ENCODE results near the gene MYO18A.

GRCh38 chr17:29111816-29112499 lies 68.2 kb downstream of the MYO18A start:
- TF ChIP-seq ZNF274 (IDR thresholded peaks at IDR 0.05; ENCODE audit: low read depth, low read length) (no peak), SUZ12 (IDR thresholded peaks at IDR 0.05; ENCODE audit: extremely low read depth, insufficient read depth, insufficient read length) (no peak)
